CD4-positive, CD25-positive, alpha-beta regulatory T cell (primary cell): Measurements from ENCODE around the gene CXCR5. TPM values are rescaled to one million over a fixed set of nuclear protein-coding genes. Genes with fewer than 3 reads are reported as not detected.

Experiments used
- ATAC-seq, 2 donors: fragments of 150-1000 bp; cut with Tn5 transposase; one replicate each; pipeline ENCODE4 v1.10.0; 2021; ENCODE audit warnings: low read depth in 2 of 2, moderate number of reproducible peaks in 2 of 2, moderate library complexity in 1 of 2
- DNase-seq, 3 donors: peaks; one replicate each; pipeline versions ENCODE4 v3.0.0 to v3.0.0-alpha.2; 2012 to 2022; ENCODE audit warnings: mixed read lengths in 1 of 3
- H3K27ac ChIP-seq: one replicate; pipeline ENCODE4 v1.7.0; 2013; ENCODE audit warnings: mild to moderate bottlenecking, low read length; ENCODE audit not compliant: insufficient read depth, poor library complexity, severe bottlenecking
- H3K27me3 ChIP-seq: one replicate; pipeline ENCODE4 v1.7.0; 2013; ENCODE audit warnings: low read length; ENCODE audit not compliant: control insufficient read depth, insufficient read depth
- H3K36me3 ChIP-seq: one replicate; pipeline ENCODE4 v1.7.0; 2013; ENCODE audit warnings: mild to moderate bottlenecking, low read length, moderate library complexity; ENCODE audit not compliant: control insufficient read depth, insufficient read depth
- H3K4me1 ChIP-seq: 2 replicates; pipeline ENCODE4 v1.7.0; 2013; ENCODE audit warnings: mild to moderate bottlenecking, low read length; ENCODE audit not compliant: insufficient read depth, control insufficient read depth, poor library complexity, severe bottlenecking
- H3K4me3 ChIP-seq: one replicate; pipeline ENCODE4 v1.7.0; 2013; ENCODE audit warnings: low read depth, mild to moderate bottlenecking, low read length, moderate library complexity
- H3K9me3 ChIP-seq, 2 experiments: 1 replicate in 1 of 2; 2 replicates in 1 of 2; pipeline ENCODE4 v1.7.0; 2013; ENCODE audit warnings: low read length in 2 of 2, mild to moderate bottlenecking in 1 of 2, moderate library complexity in 1 of 2; ENCODE audit not compliant: control insufficient read depth in 2 of 2
- H3K27ac Mint-ChIP-seq, 3 donors: one replicate each; pipeline ENCODE4 v1.8.0; 2020 to 2022; ENCODE audit warnings: mild to moderate bottlenecking in 3 of 3, mixed read lengths in 3 of 3, moderate library complexity in 2 of 3
- H3K27me3 Mint-ChIP-seq: one replicate; pipeline ENCODE4 v1.8.0; 2022; ENCODE audit warnings: mild to moderate bottlenecking, mixed read lengths
- H3K36me3 Mint-ChIP-seq: one replicate; pipeline ENCODE4 v1.8.0; 2020; ENCODE audit warnings: mixed read lengths
- H3K4me1 Mint-ChIP-seq, 4 donors: one replicate each; pipeline ENCODE4 v1.8.0; 2020 to 2022; ENCODE audit warnings: mixed read lengths in 4 of 4, mild to moderate bottlenecking in 1 of 4
- H3K4me3 Mint-ChIP-seq, 4 donors: one replicate each; pipeline ENCODE4 v1.8.0; 2020 to 2022; ENCODE audit warnings: mild to moderate bottlenecking in 4 of 4, mixed read lengths in 4 of 4, moderate library complexity in 3 of 4
- H3K9me3 Mint-ChIP-seq, 7 donors: one replicate each; pipeline ENCODE4 v1.8.0; 2020 to 2022; ENCODE audit warnings: mixed read lengths in 7 of 7, mild to moderate bottlenecking in 3 of 7, moderate library complexity in 2 of 7
- polyA plus RNA-seq, 4 donors: library from polyadenylated mRNA; unstranded; fragments of 300-500 nt; fragmentation: Illumina TruSeq; gene quantifications; one replicate each; pipeline ENCODE4 v1.2.3, GENCODE V29; 2021
- total RNA-seq: library from RNA; stranded (reverse); gene quantifications from one replicate; pipeline ENCODE4 v1.2.3, GENCODE V29; 2022

The CXCR5 gene
- total and polyA plus RNA-seq, 5 donors from 2014 or later, result 3.3 to 10.7 (median 4.8) TPM

- no peak overlapping the region for H3K4me3 ChIP-seq
- H3K27me3 Mint-ChIP-seq, result peaks cover 6% of the 10 kb centered on the region
- H3K4me3 Mint-ChIP-seq, result peak overlapping the region; percentile 83 to 93 (median 90)
- peaks cover 4 to 96% (median 60%) of the 10 kb centered on the region in 4 donors for H3K4me1 Mint-ChIP-seq
- ATAC-seq (no peak), DNase-seq (no peak)
- no peaks in the 10 kb centered on the region for H3K9me3 Mint-ChIP-seq
- H3K36me3 ChIP-seq, result no peaks in the 10 kb centered on the region
- H3K36me3 Mint-ChIP-seq, result peaks cover 19% of the 10 kb centered on the region
- peak overlapping the region; percentile 56 for H3K27ac ChIP-seq
- H3K9me3 ChIP-seq, result no peaks in the 10 kb centered on the region
- no peaks in the 10 kb centered on the region for H3K27me3 ChIP-seq
- peaks cover 54% of the 10 kb centered on the region for H3K4me1 ChIP-seq
- H3K27ac Mint-ChIP-seq, result peak overlapping the region; percentile 81 to 98 (median 96)
Observed at GRCh38 chr11:118886681-118887111, 3.0 kb downstream of the CXCR5 start.

DNA sequence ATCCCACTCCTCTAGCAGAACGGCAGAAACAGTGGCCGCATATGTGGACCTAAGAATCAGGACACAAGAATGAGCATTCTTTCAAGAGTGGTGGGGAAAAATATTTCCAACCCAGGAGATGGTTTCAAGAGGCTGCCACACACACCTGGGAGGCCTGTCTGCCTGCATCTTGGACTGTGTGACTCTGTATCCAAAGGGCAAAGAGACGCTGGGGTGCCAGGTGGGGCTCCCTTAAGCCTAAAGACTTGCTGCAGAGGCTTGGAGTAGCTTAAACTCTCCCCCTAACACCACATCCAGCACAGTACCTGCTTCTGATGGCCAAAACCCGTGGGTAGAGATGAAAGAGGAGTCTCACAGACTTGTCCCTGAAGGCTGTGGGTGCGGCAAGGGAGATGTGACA is 3.5 kb downstream of the CXCR5 start:
- Histone ChIP-seq H3K4me1 (peaks cover 59% of the 10 kb centered on the region), H3K36me3 (no peaks in the 10 kb centered on the region), H3K27me3 (no peaks in the 10 kb centered on the region), H3K9me3 (no peaks in the 10 kb centered on the region), H3K4me3 (no peak overlapping the region), H3K27ac (peak overlapping the region; percentile 56)
- Mint-ChIP-seq H3K4me1 (peaks cover 4 to 98% (median 64%) of the 10 kb centered on the region in 4 donors), H3K27ac (peak overlapping the region; percentile 81 to 98 (median 96)), H3K9me3 (no peaks in the 10 kb centered on the region), H3K27me3 (peaks cover 6% of the 10 kb centered on the region), H3K4me3 (peak overlapping the region; percentile 83 to 93 (median 90)), H3K36me3 (peaks cover 19% of the 10 kb centered on the region)
- DNase-seq, result no peak
- no peak for ATAC-seq

GRCh38 chr11:118888398-118888797 is 4.7 kb downstream of the CXCR5 start:
- Mint-ChIP-seq H3K9me3 (no peaks in the 10 kb centered on the region), H3K4me3 (peak overlapping the region; percentile 39 to 93 (median 66)), H3K36me3 (peaks cover 19% of the 10 kb centered on the region), H3K4me1 (peaks cover 12 to 98% (median 64%) of the 10 kb centered on the region in 4 donors), H3K27ac (peak overlapping the region; percentile 84 to 96 (median 92)), H3K27me3 (peaks cover 6% of the 10 kb centered on the region)
- ATAC-seq (no peak), DNase-seq (no peak)
- Histone ChIP-seq H3K27ac (peak overlapping the region; percentile 7), H3K4me3 (no peak overlapping the region), H3K9me3 (no peaks in the 10 kb centered on the region), H3K4me1 (peaks cover 59% of the 10 kb centered on the region), H3K36me3 (no peaks in the 10 kb centered on the region), H3K27me3 (no peaks in the 10 kb centered on the region)

DNA sequence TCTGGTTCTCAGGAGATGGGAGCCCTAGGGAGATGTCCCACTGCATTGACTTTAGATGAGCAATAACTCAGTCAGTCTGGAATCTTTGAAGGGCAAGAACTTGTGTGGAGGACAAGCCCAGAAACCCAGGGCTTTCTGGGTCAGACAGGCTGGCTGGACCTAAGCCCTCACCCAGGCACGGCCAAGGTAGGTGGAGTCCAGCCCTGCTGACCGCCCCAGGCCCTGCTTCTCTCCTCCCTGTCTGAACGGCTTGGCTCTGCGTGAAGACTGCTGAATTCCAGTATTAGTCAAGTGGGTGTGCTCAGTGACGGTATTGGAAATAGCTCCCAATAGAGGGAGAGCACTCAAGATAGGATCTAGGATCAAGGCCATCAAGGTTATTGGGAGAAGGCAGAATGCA is 6.1 kb downstream of the CXCR5 start:
- peak overlapping the region; percentile 82 to 98 (median 96) for H3K27ac Mint-ChIP-seq
- peaks cover 59% of the 10 kb centered on the region for H3K4me1 ChIP-seq
- H3K9me3 ChIP-seq, result no peaks in the 10 kb centered on the region
- peak overlapping the region in 2 of 4 donors; percentile 51 to 73 for H3K4me3 Mint-ChIP-seq
- no peaks in the 10 kb centered on the region for H3K9me3 Mint-ChIP-seq
- H3K4me1 Mint-ChIP-seq, result peaks cover 19 to 98% (median 64%) of the 10 kb centered on the region in 4 donors
- ATAC-seq, result no peak
- H3K27me3 Mint-ChIP-seq, result peaks cover 6% of the 10 kb centered on the region
- DNase-seq, result no peak
- H3K36me3 ChIP-seq, result peaks cover 2% of the 10 kb centered on the region
- peaks cover 19% of the 10 kb centered on the region for H3K36me3 Mint-ChIP-seq
- H3K27me3 ChIP-seq, result no peaks in the 10 kb centered on the region
- no peak overlapping the region for H3K27ac ChIP-seq
- no peak overlapping the region for H3K4me3 ChIP-seq

DNA sequence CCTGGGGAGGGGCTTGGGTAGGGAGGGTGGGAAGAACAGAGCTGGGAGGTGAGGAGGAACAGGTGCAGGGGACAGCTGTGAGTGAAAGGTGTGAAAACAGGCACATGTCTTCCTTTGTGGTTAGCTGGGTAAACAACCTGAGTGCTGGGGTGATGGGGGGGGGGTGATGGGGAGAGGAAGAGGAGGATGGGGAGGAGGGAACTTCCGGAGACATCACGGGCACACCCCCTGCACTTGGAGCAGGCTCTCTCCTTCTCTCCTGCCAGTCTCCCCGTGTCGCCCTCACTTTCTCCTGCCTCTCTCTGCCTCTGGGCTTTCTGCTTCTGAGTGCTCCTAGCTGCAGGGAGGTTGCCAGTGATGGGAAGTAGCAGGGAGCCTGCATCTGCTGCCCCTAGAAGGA is 8.8 kb downstream of the CXCR5 start:
- Histone ChIP-seq H3K4me1 (peaks cover 77% of the 10 kb centered on the region), H3K4me3 (peak overlapping the region; percentile 65), H3K27me3 (no peaks in the 10 kb centered on the region), H3K9me3 (no peaks in the 10 kb centered on the region), H3K36me3 (peaks cover 8% of the 10 kb centered on the region), H3K27ac (peak overlapping the region; percentile 91)
- H3K4me1 Mint-ChIP-seq, result peaks cover 32 to 100% (median 74%) of the 10 kb centered on the region in 4 donors
- DNase-seq (peak; percentile 53 to 91 (median 72)), ATAC-seq (peak; percentile 46 to 62)
- peak overlapping the region; percentile 65 to 93 (median 84) for H3K4me3 Mint-ChIP-seq
- peaks cover 6% of the 10 kb centered on the region for H3K27me3 Mint-ChIP-seq
- H3K9me3 Mint-ChIP-seq, result peaks cover 0 to 1% (median 0%) of the 10 kb centered on the region in 7 donors
- H3K27ac Mint-ChIP-seq, result peak overlapping the region; percentile 96 to 98 (median 98)
- H3K36me3 Mint-ChIP-seq, result peaks cover 21% of the 10 kb centered on the region

DNA sequence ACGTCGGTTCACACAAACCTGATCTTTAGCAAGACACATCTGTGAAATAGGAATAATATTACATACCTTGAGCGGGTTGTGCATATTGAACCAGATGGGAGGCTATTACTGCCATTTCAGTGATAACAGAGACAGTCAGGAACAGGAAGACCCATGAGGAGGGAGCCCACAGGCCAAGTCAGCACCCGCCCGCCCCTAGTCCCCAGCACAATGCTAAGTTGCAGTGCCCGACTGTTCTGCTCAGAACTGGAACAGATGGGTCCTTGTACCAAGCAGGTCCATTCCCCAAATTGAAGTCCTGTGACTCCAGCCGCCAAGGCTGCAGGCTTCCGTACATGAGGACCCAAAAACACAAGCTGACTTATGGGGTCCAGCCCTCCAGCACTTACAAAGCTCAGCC is 9.3 kb downstream of the CXCR5 start:
- Mint-ChIP-seq H3K27ac (peak overlapping the region; percentile 96 to 98 (median 98)), H3K9me3 (peaks cover 0 to 1% (median 0%) of the 10 kb centered on the region in 7 donors), H3K4me1 (peaks cover 32 to 100% (median 72%) of the 10 kb centered on the region in 4 donors), H3K36me3 (peaks cover 21% of the 10 kb centered on the region), H3K27me3 (peaks cover 6% of the 10 kb centered on the region), H3K4me3 (peak overlapping the region; percentile 65 to 93 (median 84))
- Histone ChIP-seq H3K4me1 (peaks cover 75% of the 10 kb centered on the region), H3K27ac (peak overlapping the region; percentile 91), H3K9me3 (no peaks in the 10 kb centered on the region), H3K4me3 (peak overlapping the region; percentile 65), H3K36me3 (peaks cover 11% of the 10 kb centered on the region), H3K27me3 (no peaks in the 10 kb centered on the region)
- DNase-seq (peak in 1 of 3 donors; percentile 52), ATAC-seq (peak; percentile 13 to 29)

- DNase-seq (no peak), ATAC-seq (no peak)
- H3K4me1 Mint-ChIP-seq, result peaks cover 28 to 97% (median 65%) of the 10 kb centered on the region in 4 donors
- Histone ChIP-seq H3K4me3 (no peak overlapping the region), H3K9me3 (no peaks in the 10 kb centered on the region), H3K4me1 (peaks cover 72% of the 10 kb centered on the region), H3K36me3 (peaks cover 13% of the 10 kb centered on the region), H3K27ac (peak overlapping the region; percentile 91), H3K27me3 (no peaks in the 10 kb centered on the region)
- H3K9me3 Mint-ChIP-seq, result peaks cover 0 to 1% (median 0%) of the 10 kb centered on the region in 7 donors
- H3K36me3 Mint-ChIP-seq, result peaks cover 21% of the 10 kb centered on the region
- H3K27ac Mint-ChIP-seq, result peak overlapping the region; percentile 96 to 98 (median 98)
- H3K4me3 Mint-ChIP-seq, result peak overlapping the region in 3 of 4 donors; percentile 41 to 93 (median 86)
- peaks cover 2% of the 10 kb centered on the region for H3K27me3 Mint-ChIP-seq
Observed at GRCh38 chr11:118893662-118894061, 10.0 kb downstream of the CXCR5 start.

DNA sequence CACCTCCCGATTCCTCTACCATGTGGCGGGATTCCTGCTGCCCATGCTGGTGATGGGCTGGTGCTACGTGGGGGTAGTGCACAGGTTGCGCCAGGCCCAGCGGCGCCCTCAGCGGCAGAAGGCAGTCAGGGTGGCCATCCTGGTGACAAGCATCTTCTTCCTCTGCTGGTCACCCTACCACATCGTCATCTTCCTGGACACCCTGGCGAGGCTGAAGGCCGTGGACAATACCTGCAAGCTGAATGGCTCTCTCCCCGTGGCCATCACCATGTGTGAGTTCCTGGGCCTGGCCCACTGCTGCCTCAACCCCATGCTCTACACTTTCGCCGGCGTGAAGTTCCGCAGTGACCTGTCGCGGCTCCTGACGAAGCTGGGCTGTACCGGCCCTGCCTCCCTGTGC is 10.5 kb downstream of the CXCR5 start:
- no peak for DNase-seq
- Mint-ChIP-seq H3K36me3 (peaks cover 21% of the 10 kb centered on the region), H3K4me1 (peaks cover 28 to 93% (median 61%) of the 10 kb centered on the region in 4 donors)

More for the DNA sequence above, 10.5 kb downstream of the CXCR5 start:
- ATAC-seq, result no peak
- Histone ChIP-seq H3K27ac (peak overlapping the region; percentile 91), H3K4me1 (peaks cover 71% of the 10 kb centered on the region), H3K4me3 (no peak overlapping the region), H3K36me3 (peaks cover 16% of the 10 kb centered on the region), H3K27me3 (no peaks in the 10 kb centered on the region), H3K9me3 (no peaks in the 10 kb centered on the region)
- Mint-ChIP-seq H3K27ac (peak overlapping the region; percentile 96 to 98 (median 98)), H3K4me3 (peak overlapping the region; percentile 71 to 93 (median 78)), H3K27me3 (no peaks in the 10 kb centered on the region), H3K9me3 (peaks cover 0 to 1% (median 0%) of the 10 kb centered on the region in 7 donors)
